ENCODE data around the gene JMJD1C.

GRCh38 chr10:63142136-63142535 lies 323.6 kb downstream of the JMJD1C start:
- TF ChIP-seq CTCF (IDR thresholded peaks at IDR 0.05; ENCODE audit: low read depth, low read length, poor library complexity, severe bottlenecking) (no peak), EZH2phosphoT487 (IDR thresholded peaks at IDR 0.05; ENCODE audit: borderline replicate concordance, low read length) (no peak)
